ACHN (cell line): ENCODE results near the gene CD69.
"Not testable (repeated sequence)": the region's sequence is repeated elsewhere in the genome, so short reads cannot be mapped to it uniquely, and the experiment has no call there.

Experiments
- DNase-seq: peaks from one replicate; pipeline ENCODE4 v3.0.0-alpha.2; 2015
- in situ Hi-C: cut with HindIII; loops from 2 replicates; pipeline ENCODE4 v1.10.0; 2017; ENCODE audit warnings: low sequenced_read_pairs, low pct_ligation_motif_present, low pct_unique_long_range_greater_than_20kb

CD69 gene

DNA sequence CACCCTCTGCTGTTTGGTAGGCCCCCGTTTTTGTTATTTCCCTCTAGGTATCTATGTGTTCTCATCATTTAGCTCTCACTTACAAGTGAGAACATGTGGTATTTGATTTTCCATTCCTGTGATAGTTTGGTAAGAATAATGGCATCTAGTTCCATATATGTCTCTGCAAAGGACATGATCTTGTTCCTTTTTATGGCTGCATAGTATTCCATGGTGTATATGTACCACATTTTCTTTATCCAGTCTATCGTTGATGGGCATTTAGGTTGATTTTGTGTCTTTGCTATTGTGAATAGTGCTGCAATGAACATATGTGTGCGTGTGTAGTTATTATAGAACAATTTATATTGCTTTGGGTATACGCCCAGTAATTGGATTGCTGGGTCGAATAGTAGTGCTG is 56.1 kb downstream of the CD69 start:
- in situ Hi-C loops, result loop anchor here (10.0 kb wide), 1 partner anchor 70 kb away; no protein-coding TSS in a partner anchor
- DNase-seq, result not testable (repeated sequence)
